ENCODE measurements around the gene EIF2AK2.
"Not testable (repeated sequence)": the region's sequence is repeated elsewhere in the genome, so short reads cannot be mapped to it uniquely, and the experiment has no call there.

EIF2AK2 gene

GRCh38 chr2:37156857-37157714, at the start of gene EIF2AK2:
Gene EIF2AK2, minus strand, starts transcription at chr2:37156980. Its CDS starts 9,174 bp downstream, at chr2:37147806.
- peak; percentile 85 for DNase-seq

GRCh38 chr2:37205689-37206341, 49.0 kb upstream of the EIF2AK2 start:
- DNase-seq: no peak

- DNase-seq: not testable (repeated sequence)
Observed at GRCh38 chr2:37205071-37205661, 48.4 kb upstream of the EIF2AK2 start.

GRCh38 chr2:37203708-37204107, 46.9 kb upstream of the EIF2AK2 start:
- no peak for DNase-seq

GRCh38 chr2:37201766-37202165, 45.0 kb upstream of the EIF2AK2 start:
- DNase-seq: peak; percentile 30

GRCh38 chr2:37201208-37201607, 44.4 kb upstream of the EIF2AK2 start:
- DNase-seq: no peak

GRCh38 chr2:37198681-37199065, 41.9 kb upstream of the EIF2AK2 start:
- no peak for DNase-seq

GRCh38 chr2:37196320-37197195, 39.8 kb upstream of the EIF2AK2 start, which contains the start of gene CEBPZOS:
Gene CEBPZOS, plus strand, starts transcription at chr2:37196496. Its CDS starts 3,209 bp downstream, at chr2:37199705.
- DNase-seq: peak; percentile 88

GRCh38 chr2:37195862-37196319, 39.1 kb upstream of the EIF2AK2 start:
- DNase-seq: not testable (repeated sequence)

- DNase-seq: no peak
Observed at GRCh38 chr2:37192551-37192950, 35.8 kb upstream of the EIF2AK2 start.

GRCh38 chr2:37191747-37192146, 35.0 kb upstream of the EIF2AK2 start:
- DNase-seq: no peak

- DNase-seq: no peak
Observed at GRCh38 chr2:37191253-37191652, 34.5 kb upstream of the EIF2AK2 start.

GRCh38 chr2:37190290-37190689, 33.5 kb upstream of the EIF2AK2 start:
- no peak for DNase-seq

- no peak for DNase-seq
Observed at GRCh38 chr2:37189452-37190153, 32.8 kb upstream of the EIF2AK2 start.

- DNase-seq: no peak
Observed at GRCh38 chr2:37188570-37188969, 31.8 kb upstream of the EIF2AK2 start, which contains the start of gene SULT6B1. Gene SULT6B1, minus strand, starts transcription at chr2:37188670. Its CDS starts 30 bp downstream, at chr2:37188640.

GRCh38 chr2:37181726-37182684, 25.2 kb upstream of the EIF2AK2 start:
- no peak for DNase-seq

GRCh38 chr2:37180640-37181039, 23.9 kb upstream of the EIF2AK2 start:
- DNase-seq: no peak

GRCh38 chr2:37180006-37180639, 23.3 kb upstream of the EIF2AK2 start:
- no peak for DNase-seq

GRCh38 chr2:37173741-37174140, 17.0 kb upstream of the EIF2AK2 start:
- DNase-seq: no peak

GRCh38 chr2:37171624-37171950, 14.8 kb upstream of the EIF2AK2 start:
- DNase-seq: no peak

All from stimulated activated CD4-positive, alpha-beta T cell treated with anti-CD3 and anti-CD28 coated beads, Interleukin-1b, Interleukin-23, amount 100 ng/mL, for 48 hours (primary cell).